Mucosa of rectum (tissue), 2 donors: ENCODE data around the gene SORCS2.

Experiments
- H3K27ac ChIP-seq, 2 donors: one replicate each; pipeline ENCODE4 v1.7.0; 2013; ENCODE audit warnings: inconsistent platforms in 2 of 2, low read depth in 2 of 2, low read length in 2 of 2
- H3K27me3 ChIP-seq, 2 donors: one replicate each; pipeline ENCODE4 v1.7.0; 2013; ENCODE audit warnings: low read length in 2 of 2; ENCODE audit not compliant: control insufficient read depth in 2 of 2, insufficient read depth in 2 of 2
- H3K36me3 ChIP-seq, 2 donors: one replicate each; pipeline ENCODE4 v1.7.0; 2013; ENCODE audit warnings: low read length in 2 of 2; ENCODE audit not compliant: control insufficient read depth in 2 of 2, insufficient read depth in 2 of 2
- H3K4me1 ChIP-seq, 2 donors: one replicate each; pipeline ENCODE4 v1.7.0; 2013; ENCODE audit warnings: low read length in 2 of 2, mild to moderate bottlenecking in 1 of 2; ENCODE audit not compliant: control insufficient read depth in 2 of 2, insufficient read depth in 2 of 2
- H3K4me3 ChIP-seq, 2 donors: one replicate each; pipeline ENCODE4 v1.7.0; 2013; ENCODE audit warnings: low read length in 2 of 2
- H3K9ac ChIP-seq, 2 donors: one replicate each; pipeline ENCODE4 v1.7.0; 2013; ENCODE audit warnings: low read length in 2 of 2, low read depth in 1 of 2, mild to moderate bottlenecking in 1 of 2
- H3K9me3 ChIP-seq, 2 donors: one replicate each; pipeline ENCODE4 v1.7.0; 2013; ENCODE audit warnings: low read length in 2 of 2; ENCODE audit not compliant: control insufficient read depth in 2 of 2
- donor health status: healthy.
- donor health status: Normal muscosa, but diverticular disease.

SORCS2 gene

GRCh38 chr4:7368296-7368695 is 176.0 kb downstream of the SORCS2 start:
- Histone ChIP-seq H3K4me3 (no peak overlapping the region), H3K9ac (no peak overlapping the region), H3K27me3 (peaks cover 3 to 9% of the 10 kb centered on the region in 2 donors), H3K27ac (no peak overlapping the region), H3K36me3 (no peaks in the 10 kb centered on the region), H3K4me1 (no peaks in the 10 kb centered on the region), H3K9me3 (no peaks in the 10 kb centered on the region)

GRCh38 chr4:7369511-7369910 is 177.2 kb downstream of the SORCS2 start:
- H3K27ac ChIP-seq: no peak overlapping the region
- no peaks in the 10 kb centered on the region for H3K9me3 ChIP-seq
- no peaks in the 10 kb centered on the region for H3K36me3 ChIP-seq
- peaks cover 3 to 9% of the 10 kb centered on the region in 2 donors for H3K27me3 ChIP-seq
- no peak overlapping the region for H3K9ac ChIP-seq
- no peaks in the 10 kb centered on the region for H3K4me1 ChIP-seq
- H3K4me3 ChIP-seq: no peak overlapping the region

- no peak overlapping the region for H3K9ac ChIP-seq
- H3K27me3 ChIP-seq: peaks cover 3 to 9% of the 10 kb centered on the region in 2 donors
- H3K27ac ChIP-seq: no peak overlapping the region
- H3K4me1 ChIP-seq: no peaks in the 10 kb centered on the region
- H3K9me3 ChIP-seq: no peaks in the 10 kb centered on the region
- H3K36me3 ChIP-seq: no peaks in the 10 kb centered on the region
- H3K4me3 ChIP-seq: no peak overlapping the region
Observed at GRCh38 chr4:7370038-7370437, 177.7 kb downstream of the SORCS2 start.

- Histone ChIP-seq H3K27me3 (peaks cover 3 to 4% of the 10 kb centered on the region in 2 donors), H3K9ac (no peak overlapping the region), H3K4me3 (no peak overlapping the region), H3K27ac (no peak overlapping the region), H3K9me3 (no peaks in the 10 kb centered on the region), H3K4me1 (no peaks in the 10 kb centered on the region), H3K36me3 (no peaks in the 10 kb centered on the region)
Observed at GRCh38 chr4:7371210-7371941, 179.0 kb downstream of the SORCS2 start.

GRCh38 chr4:7372673-7373072 is 180.3 kb downstream of the SORCS2 start:
- Histone ChIP-seq H3K27me3 (no peaks in the 10 kb centered on the region), H3K9me3 (no peaks in the 10 kb centered on the region)

GRCh38 chr4:7374571-7374970 is 182.2 kb downstream of the SORCS2 start:
- H3K27me3 ChIP-seq: no peaks in the 10 kb centered on the region
- H3K9ac ChIP-seq: no peak overlapping the region
- H3K4me1 ChIP-seq: no peaks in the 10 kb centered on the region
- H3K27ac ChIP-seq: no peak overlapping the region
- no peaks in the 10 kb centered on the region for H3K9me3 ChIP-seq
- no peak overlapping the region for H3K4me3 ChIP-seq
- no peaks in the 10 kb centered on the region for H3K36me3 ChIP-seq

More at GRCh38 chr4:7372673-7373072, 180.3 kb downstream of the SORCS2 start:
- no peak overlapping the region for H3K4me3 ChIP-seq
- no peak overlapping the region for H3K9ac ChIP-seq
- H3K27ac ChIP-seq: no peak overlapping the region
- H3K4me1 ChIP-seq: no peaks in the 10 kb centered on the region
- no peaks in the 10 kb centered on the region for H3K36me3 ChIP-seq

GRCh38 chr4:7375427-7375826 is 183.1 kb downstream of the SORCS2 start:
- Histone ChIP-seq H3K4me3 (no peak overlapping the region), H3K27me3 (no peaks in the 10 kb centered on the region), H3K9me3 (no peaks in the 10 kb centered on the region), H3K4me1 (no peaks in the 10 kb centered on the region), H3K36me3 (no peaks in the 10 kb centered on the region), H3K27ac (no peak overlapping the region), H3K9ac (no peak overlapping the region)

- Histone ChIP-seq H3K27ac (no peak overlapping the region), H3K36me3 (no peaks in the 10 kb centered on the region), H3K9ac (no peak overlapping the region), H3K4me3 (no peak overlapping the region), H3K9me3 (no peaks in the 10 kb centered on the region), H3K27me3 (no peaks in the 10 kb centered on the region), H3K4me1 (no peaks in the 10 kb centered on the region)
Observed at GRCh38 chr4:7377223-7377865, 185.0 kb downstream of the SORCS2 start.

- Histone ChIP-seq H3K4me1 (no peaks in the 10 kb centered on the region), H3K27ac (no peak overlapping the region), H3K27me3 (no peaks in the 10 kb centered on the region), H3K9me3 (no peaks in the 10 kb centered on the region), H3K9ac (no peak overlapping the region), H3K36me3 (no peaks in the 10 kb centered on the region), H3K4me3 (no peak overlapping the region)
Observed at GRCh38 chr4:7379186-7379585, 186.8 kb downstream of the SORCS2 start.

- Histone ChIP-seq H3K27me3 (no peaks in the 10 kb centered on the region), H3K9ac (no peak overlapping the region), H3K9me3 (no peaks in the 10 kb centered on the region), H3K27ac (no peak overlapping the region), H3K36me3 (no peaks in the 10 kb centered on the region), H3K4me3 (no peak overlapping the region), H3K4me1 (no peaks in the 10 kb centered on the region)
Observed at GRCh38 chr4:7379719-7380118, 187.4 kb downstream of the SORCS2 start.
